ENCODE data around the gene PIK3CD.

GRCh38 chr1:9717193-9718005 lies 65.9 kb downstream of the PIK3CD start:
- TF ChIP-seq POLR2A (IDR thresholded peaks at IDR 0.05; ENCODE audit: low read depth, low read length) = no peak; the same call in 1 of the 2 replicates
- no peak for TF ChIP-seq POLR2AphosphoS5 (IDR thresholded peaks at IDR 0.05; ENCODE audit: low read depth, low read length)
- TF ChIP-seq TAF1 (IDR thresholded peaks at IDR 0.05; ENCODE audit: borderline replicate concordance, low read depth, low read length) = no peak

Data from GM12892 (cell line).